HG02852 (cell line): Measurements from ENCODE around the gene RNF223.
A peak's percentile ranks its signal among the peaks of the same experiment; 100 is the strongest.

Experiments used
- ATAC-seq: cut with Tn5 transposase; IDR thresholded peaks from one replicate; pipeline ENCODE4 v1.9.1; 2021; ENCODE audit warnings: mild to moderate bottlenecking, moderate library complexity; ENCODE audit not compliant: unreplicated experiment

Gene RNF223

DNA sequence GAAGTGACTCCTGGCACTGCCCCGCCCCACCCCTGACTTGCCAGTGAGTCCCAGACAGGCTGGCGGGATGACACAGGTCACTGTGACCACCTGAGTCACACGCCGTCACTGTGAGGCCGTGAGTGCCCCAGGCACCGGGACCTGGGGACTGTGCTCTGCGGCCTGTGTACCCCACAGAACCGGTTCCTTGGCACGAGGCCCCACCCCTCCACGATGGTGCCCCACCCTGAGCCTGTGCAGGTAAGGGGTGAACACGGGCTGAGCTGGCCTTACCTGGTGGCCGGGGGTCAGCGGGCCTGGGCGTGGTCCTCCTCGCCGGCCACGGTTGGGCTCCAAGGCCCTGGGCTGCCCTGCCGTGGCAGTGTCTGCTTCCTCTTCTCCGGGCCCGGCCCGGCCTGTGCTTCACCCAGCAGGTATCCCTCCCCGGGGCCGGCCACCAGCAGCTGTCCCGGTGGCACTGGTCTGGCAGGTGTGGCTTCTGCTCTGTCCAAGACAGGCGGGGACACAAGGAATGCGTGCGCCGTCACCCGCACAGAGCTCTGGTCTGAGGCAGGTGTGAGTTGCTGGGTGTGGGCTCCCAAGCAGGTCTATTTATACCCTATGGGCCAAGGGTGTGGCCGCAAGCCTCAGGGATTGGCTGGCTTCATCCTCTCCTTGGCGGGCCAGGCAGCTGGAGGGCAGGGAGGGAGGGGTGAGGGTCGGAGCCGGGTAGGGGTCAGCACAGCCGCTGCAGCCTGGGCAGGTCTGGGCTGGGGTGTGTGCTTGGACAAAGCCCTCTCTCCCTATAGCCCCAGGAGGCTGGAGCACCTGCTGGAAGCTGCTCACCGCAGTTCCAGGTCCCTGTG, at the start of gene RNF223:
TSS of gene RNF223 (minus strand) at position 564 of the 845 bp plus-strand sequence. CDS start 1,740 bp downstream, outside the sequence.
- ATAC-seq: no peak

GRCh38 chr1:1122981-1123480, 48.9 kb upstream of the RNF223 start:
- ATAC-seq: no peak

DNA sequence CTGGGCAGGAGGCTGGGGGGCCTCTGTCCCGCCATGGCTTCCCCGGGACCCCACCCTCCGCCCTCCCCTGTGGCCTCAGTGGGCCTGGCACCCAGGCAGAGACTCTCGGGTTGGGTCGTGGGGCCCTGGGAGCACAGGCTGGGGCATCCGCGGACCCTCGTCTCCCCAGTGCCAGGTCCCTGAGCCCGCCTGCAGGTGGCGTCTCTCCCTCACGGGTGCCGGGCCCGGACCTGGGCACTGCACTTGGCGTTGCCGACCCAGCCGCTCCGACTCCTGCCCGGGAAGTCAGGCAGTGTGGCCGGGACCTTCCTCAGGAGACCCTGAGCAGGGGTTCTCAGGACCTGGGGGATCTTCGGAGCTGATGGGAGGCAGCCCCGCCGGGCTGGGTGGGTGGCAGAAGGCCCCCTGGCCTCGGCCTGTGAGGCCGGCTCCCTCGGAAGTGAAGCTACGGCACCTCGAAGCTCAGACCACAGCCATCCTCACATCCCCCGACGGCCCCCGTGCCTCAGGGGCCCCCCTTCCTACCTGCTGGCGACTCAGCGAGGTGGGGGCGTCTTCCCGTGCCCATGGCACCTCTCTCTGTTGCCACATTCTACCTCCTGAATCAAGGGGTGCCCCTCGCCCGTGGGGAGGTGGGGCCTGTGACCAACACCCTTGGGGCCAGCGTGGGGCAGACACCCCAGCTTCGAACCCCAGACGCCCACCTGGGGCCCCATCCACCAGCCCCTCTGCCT, 48.1 kb upstream of the RNF223 start:
- no peak for ATAC-seq

GRCh38 chr1:1121611-1122077, 47.5 kb upstream of the RNF223 start:
- no peak for ATAC-seq

GRCh38 chr1:1120866-1121591, 46.9 kb upstream of the RNF223 start:
- ATAC-seq: no peak

- ATAC-seq: no peak
Measured at GRCh38 chr1:1120096-1120495, 46.0 kb upstream of the RNF223 start.

DNA sequence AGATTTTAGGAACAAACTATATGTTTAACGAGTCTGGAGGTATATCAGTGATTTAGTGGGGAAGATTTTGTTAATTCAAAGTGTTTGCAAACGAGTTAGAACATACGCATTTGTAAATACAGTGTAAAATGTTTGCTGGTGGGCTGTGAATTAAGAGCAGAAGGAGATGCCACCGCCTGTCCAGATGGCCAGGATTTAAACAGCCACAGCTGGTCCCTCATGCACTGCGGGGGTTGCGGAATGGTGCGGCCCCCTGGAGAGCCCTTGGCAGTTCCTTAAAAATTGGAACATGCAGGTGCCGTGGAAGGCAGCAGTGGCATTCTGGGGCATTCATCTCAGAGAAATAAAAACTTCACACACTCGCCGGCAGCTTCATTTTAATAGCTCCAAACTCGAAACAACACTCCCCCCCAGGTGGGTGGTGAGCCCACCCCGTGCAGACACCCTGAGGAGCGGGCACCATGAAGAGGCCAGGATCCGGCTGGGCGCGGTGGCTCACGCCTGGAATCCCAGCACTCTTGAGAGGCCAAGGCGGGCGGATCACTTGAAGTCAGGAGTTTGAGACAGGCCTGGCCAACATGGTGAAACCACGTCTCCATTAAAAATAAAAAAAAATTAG, 45.3 kb upstream of the RNF223 start:
- no peak for ATAC-seq

- ATAC-seq: no peak
Measured at GRCh38 chr1:1118876-1119220, 44.7 kb upstream of the RNF223 start.

- ATAC-seq: no peak
Measured at GRCh38 chr1:1118011-1118875, 44.1 kb upstream of the RNF223 start.

- ATAC-seq: no peak
Measured at GRCh38 chr1:1117469-1117831, 43.3 kb upstream of the RNF223 start.

DNA sequence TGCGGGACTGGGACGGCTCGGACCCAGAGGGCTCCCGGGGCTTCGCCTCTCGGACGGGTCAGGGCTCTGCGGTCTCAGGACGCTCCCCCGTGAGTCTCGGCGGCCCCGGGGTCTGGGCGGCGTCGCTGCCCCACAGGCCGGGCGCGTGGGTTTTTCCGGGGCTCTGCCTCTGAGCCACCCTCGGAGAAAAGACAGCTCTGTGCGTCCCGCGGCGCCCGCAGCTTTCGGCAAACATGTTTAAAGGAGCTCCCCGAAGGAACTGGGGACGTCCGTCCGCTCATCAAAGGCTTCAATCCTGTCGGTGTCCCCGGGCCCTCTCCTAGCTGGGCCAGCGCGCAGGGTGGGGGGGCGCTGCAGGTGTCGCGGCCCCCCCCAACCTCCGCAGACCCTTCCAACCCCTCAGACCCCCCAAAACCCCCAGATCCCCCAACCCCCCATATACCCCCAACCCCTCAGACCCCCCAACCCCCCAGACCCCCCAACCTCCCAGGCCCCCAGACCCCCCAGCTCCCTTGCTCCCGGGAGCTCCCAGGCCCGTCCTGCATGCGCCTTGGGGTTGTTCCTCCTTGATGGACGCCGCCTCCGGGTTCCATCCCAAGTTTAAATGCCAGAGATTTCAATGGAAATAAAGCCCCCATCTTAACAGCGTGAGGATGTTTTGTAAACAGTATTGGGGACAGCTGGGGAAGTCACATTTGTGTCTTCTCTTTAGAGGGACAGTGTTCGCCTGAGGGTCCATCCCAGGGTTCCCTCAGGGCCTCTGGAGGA, 42.8 kb upstream of the RNF223 start:
- ATAC-seq: no peak

DNA sequence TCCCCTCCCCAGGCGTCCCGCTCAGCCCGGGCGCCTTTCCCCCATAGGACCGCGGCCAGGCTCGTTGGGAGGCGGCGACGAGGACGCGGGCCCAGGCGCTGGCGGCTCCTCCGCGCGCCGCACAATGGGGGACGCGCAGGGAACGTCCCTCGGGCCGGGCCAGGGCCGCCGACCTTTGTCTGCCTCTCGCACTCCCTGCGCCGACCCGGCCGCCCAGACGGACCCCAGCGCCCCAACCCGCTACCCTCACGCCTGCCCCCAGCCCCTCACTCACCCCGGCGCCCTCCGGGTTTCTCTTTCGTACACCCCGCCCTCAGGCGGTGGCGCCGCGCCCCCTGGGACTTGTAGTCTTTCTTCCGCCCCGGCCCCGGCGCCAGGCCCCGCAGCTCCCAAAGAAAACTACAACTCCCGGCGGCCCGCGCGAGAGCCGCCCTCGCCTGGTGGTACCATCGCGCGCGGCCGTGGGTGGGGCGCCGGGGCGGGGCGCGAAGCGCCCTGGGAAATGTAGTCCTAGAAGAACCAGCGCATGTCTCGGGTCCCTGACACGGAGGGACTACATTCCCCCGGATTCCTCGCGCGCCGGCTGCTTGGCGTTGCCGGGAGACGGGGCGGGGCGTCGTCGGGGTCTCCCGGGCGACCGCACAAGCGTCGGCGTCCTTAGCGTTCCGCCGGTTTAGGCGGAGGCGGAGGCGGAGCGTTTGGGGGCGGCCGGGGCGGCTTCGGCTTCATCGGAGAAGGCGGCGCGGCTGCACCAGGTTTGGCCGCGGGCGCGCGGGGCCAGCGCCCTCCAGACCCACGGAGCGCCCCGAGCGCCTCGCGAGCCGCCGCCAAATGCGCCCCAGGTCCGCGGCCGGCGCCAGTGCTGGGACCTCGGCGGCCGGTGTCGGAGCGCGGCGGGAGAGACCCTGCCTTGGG, 41.9 kb upstream of the RNF223 start, which contains the start of gene C1orf159:
TSS of gene C1orf159 (minus strand) at position 304 of the 915 bp plus-strand sequence. CDS start 24,546 bp downstream, outside the sequence.
- peak; percentile 90 for ATAC-seq

- no peak for ATAC-seq
Measured at GRCh38 chr1:1115136-1115785, 41.2 kb upstream of the RNF223 start.

- ATAC-seq: no peak
Measured at GRCh38 chr1:1114431-1114830, 40.3 kb upstream of the RNF223 start.

GRCh38 chr1:1112237-1112985, 38.3 kb upstream of the RNF223 start:
- no peak for ATAC-seq

GRCh38 chr1:1111516-1112236, 37.6 kb upstream of the RNF223 start:
- ATAC-seq: no peak
